ENCODE measurements around the gene TIAL1. TPM values are rescaled to one million over a fixed set of nuclear protein-coding genes. Genes with fewer than 3 reads are reported as not detected.

The TIAL1 gene
- total and polyA plus RNA-seq, 10 of the 15 experiments (the other 5 are each of a cell fraction or from before 2014, with no cell fraction given) = 26.0 to 159 (median 62.8) TPM

GRCh38 chr10:119542357-119542987 is 54.3 kb downstream of the TIAL1 start, which contains the start of gene RGS10 (continued):
- TF ChIP-seq KLF5 (IDR thresholded peaks at IDR 0.05; ENCODE audit: partially characterized antibody) = no peak
- no peak for TF ChIP-seq HDGF (IDR thresholded peaks at IDR 0.05)
- no peak for TF ChIP-seq SIX5 (IDR thresholded peaks at IDR 0.05; ENCODE audit: low read depth, low read length, severe bottlenecking)
- TF ChIP-seq ATF2 (IDR thresholded peaks at IDR 0.05; ENCODE audit: low read length) = no peak
- TF ChIP-seq TARDBP (IDR thresholded peaks at IDR 0.05; ENCODE audit: borderline replicate concordance) = no peak
- peak; percentile 37; the same call in 1 of the 2 replicates for TF ChIP-seq TAF1 (IDR thresholded peaks at IDR 0.05; ENCODE audit: borderline replicate concordance, low read depth, low read length)
- TF ChIP-seq RUNX3 (IDR thresholded peaks at IDR 0.05; ENCODE audit: low read length) = 0 out of 2 replicates have a peak, but pooled peaks have one; percentile 5
- 0 out of 2 replicates have a peak, but pooled peaks have one; percentile 14 for TF ChIP-seq PAX5 (IDR thresholded peaks at IDR 0.05; ENCODE audit: borderline replicate concordance, low read depth, low read length)
- peak in 1 of 2 experiments; percentile 56; a peak in 2 of 4 replicates for TF ChIP-seq BHLHE40 (IDR thresholded peaks at IDR 0.05; ENCODE audit: borderline replicate concordance in 1 of 2, low read depth in 2 of 2, low read length in 1 of 2)
- TF ChIP-seq PRDM15 (CRISPR knock-in tag; IDR thresholded peaks at IDR 0.05) = no peak
- TF ChIP-seq MXI1 (IDR thresholded peaks at IDR 0.05; ENCODE audit: low read depth, low read length) = peak; percentile 38; the same call in 1 of the 2 replicates
- TF ChIP-seq POLR2A (IDR thresholded peaks at IDR 0.05; ENCODE audit: low read depth, low read length) = peak; percentile 84
- TF ChIP-seq ASH2L (IDR thresholded peaks at IDR 0.05; ENCODE audit: borderline replicate concordance, low read depth) = no peak
- no peak for TF ChIP-seq NRF1 (conservative IDR thresholded peaks at IDR 0.05; ENCODE audit: low read depth, low read length)
- no peak for TF ChIP-seq SMC3 (IDR thresholded peaks at IDR 0.05; ENCODE audit: borderline replicate concordance, low read length)
- TF ChIP-seq SREBF2 (IDR thresholded peaks at IDR 0.05; ENCODE audit: low read length) = no peak
- TF ChIP-seq ZBED1 (IDR thresholded peaks at IDR 0.05; ENCODE audit: borderline replicate concordance) = no peak
- TF ChIP-seq CREB1 (IDR thresholded peaks at IDR 0.05; ENCODE audit: low read depth) = no peak
- peak; percentile 53 for TF ChIP-seq MYC (IDR thresholded peaks at IDR 0.05; ENCODE audit: insufficient read depth, insufficient read length, insufficient replicate concordance, low read length, severe bottlenecking)
- TF ChIP-seq, protein P1, sequence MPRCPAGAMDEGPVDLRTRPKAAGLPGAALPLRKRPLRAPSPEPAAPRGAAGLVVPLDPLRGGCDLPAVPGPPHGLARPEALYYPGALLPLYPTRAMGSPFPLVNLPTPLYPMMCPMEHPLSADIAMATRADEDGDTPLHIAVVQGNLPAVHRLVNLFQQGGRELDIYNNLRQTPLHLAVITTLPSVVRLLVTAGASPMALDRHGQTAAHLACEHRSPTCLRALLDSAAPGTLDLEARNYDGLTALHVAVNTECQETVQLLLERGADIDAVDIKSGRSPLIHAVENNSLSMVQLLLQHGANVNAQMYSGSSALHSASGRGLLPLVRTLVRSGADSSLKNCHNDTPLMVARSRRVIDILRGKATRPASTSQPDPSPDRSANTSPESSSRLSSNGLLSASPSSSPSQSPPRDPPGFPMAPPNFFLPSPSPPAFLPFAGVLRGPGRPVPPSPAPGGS (IDR thresholded peaks at IDR 0.05; ENCODE audit: borderline replicate concordance, insufficient read depth, low read depth, low read length, poor library complexity, severe bottlenecking) = peak; percentile 20
- TF ChIP-seq TBL1XR1 (IDR thresholded peaks at IDR 0.05; ENCODE audit: low read depth, low read length) = no peak
- TF ChIP-seq JUND (IDR thresholded peaks at IDR 0.05; ENCODE audit: low read depth, low read length) = no peak
- no peak for TF ChIP-seq TCF7 (IDR thresholded peaks at IDR 0.05; ENCODE audit: borderline replicate concordance)
- TF ChIP-seq DPF2 (IDR thresholded peaks at IDR 0.05) = peak; percentile 4; the same call in 1 of the 2 replicates
- TF ChIP-seq GABPA (IDR thresholded peaks at IDR 0.05; ENCODE audit: low read depth) = no peak
- no peak; a peak in 1 of 4 replicates for TF ChIP-seq IKZF2 (IDR thresholded peaks at IDR 0.05)
- TF ChIP-seq CBX5 (IDR thresholded peaks at IDR 0.05; ENCODE audit: low read depth) = no peak
